Measurements from ENCODE around the gene ABCA7.

ABCA7 gene

GRCh38 chr19:1003283-1003682, 36.6 kb upstream of the ABCA7 start:
- Histone ChIP-seq H3K27me3 (ENCODE audit: control insufficient read depth, insufficient read depth, low read length) (peaks cover 7% of the 10 kb centered on the region), H3K27ac (ENCODE audit: low read length) (no peak overlapping the region), H3K36me3 (ENCODE audit: control insufficient read depth, insufficient read depth, low read length) (no peaks in the 10 kb centered on the region), H3K4me3 (ENCODE audit: low read length) (no peak overlapping the region), H3K9me3 (ENCODE audit: control insufficient read depth, insufficient read depth, low read length) (no peaks in the 10 kb centered on the region), H3K4me1 (ENCODE audit: control insufficient read depth, insufficient read depth, low read length) (no peaks in the 10 kb centered on the region; the same call in 1 of the 2 replicates)
- no CpG with 5 or more reads among the region's 37 CpGs for WGBS (ENCODE audit: insufficient coverage, insufficient read length)
- DNase-seq (ENCODE audit: low read depth, low spot score) = no peak

GRCh38 chr19:1004204-1004802, 35.6 kb upstream of the ABCA7 start:
- Histone ChIP-seq H3K9me3 (ENCODE audit: control insufficient read depth, insufficient read depth, low read length) (no peaks in the 10 kb centered on the region), H3K4me3 (ENCODE audit: low read length) (no peak overlapping the region), H3K36me3 (ENCODE audit: control insufficient read depth, insufficient read depth, low read length) (no peaks in the 10 kb centered on the region; the same call in 1 of the 2 replicates), H3K27me3 (ENCODE audit: control insufficient read depth, insufficient read depth, low read length) (peaks cover 7% of the 10 kb centered on the region), H3K27ac (ENCODE audit: low read length) (no peak overlapping the region), H3K4me1 (ENCODE audit: control insufficient read depth, insufficient read depth, low read length) (no peaks in the 10 kb centered on the region; the same call in 1 of the 2 replicates)
- no peak for DNase-seq (ENCODE audit: low read depth, low spot score)
- WGBS (ENCODE audit: insufficient coverage, insufficient read length) = no CpG with 5 or more reads among the region's 32 CpGs

- no peak for DNase-seq (ENCODE audit: low read depth, low spot score)
- no peak overlapping the region for H3K27ac ChIP-seq (ENCODE audit: low read length)
- WGBS (ENCODE audit: insufficient coverage, insufficient read length) = no CpG with 5 or more reads among the region's 70 CpGs
- H3K4me3 ChIP-seq (ENCODE audit: low read length) = no peak overlapping the region
- peaks cover 7% of the 10 kb centered on the region for H3K27me3 ChIP-seq (ENCODE audit: control insufficient read depth, insufficient read depth, low read length)
- H3K9me3 ChIP-seq (ENCODE audit: control insufficient read depth, insufficient read depth, low read length) = no peaks in the 10 kb centered on the region
- H3K36me3 ChIP-seq (ENCODE audit: control insufficient read depth, insufficient read depth, low read length) = peaks cover 1% of the 10 kb centered on the region
- no peaks in the 10 kb centered on the region; the same call in 1 of the 2 replicates for H3K4me1 ChIP-seq (ENCODE audit: control insufficient read depth, insufficient read depth, low read length)
Measured at GRCh38 chr19:1004803-1005664, 34.9 kb upstream of the ABCA7 start.

DNA sequence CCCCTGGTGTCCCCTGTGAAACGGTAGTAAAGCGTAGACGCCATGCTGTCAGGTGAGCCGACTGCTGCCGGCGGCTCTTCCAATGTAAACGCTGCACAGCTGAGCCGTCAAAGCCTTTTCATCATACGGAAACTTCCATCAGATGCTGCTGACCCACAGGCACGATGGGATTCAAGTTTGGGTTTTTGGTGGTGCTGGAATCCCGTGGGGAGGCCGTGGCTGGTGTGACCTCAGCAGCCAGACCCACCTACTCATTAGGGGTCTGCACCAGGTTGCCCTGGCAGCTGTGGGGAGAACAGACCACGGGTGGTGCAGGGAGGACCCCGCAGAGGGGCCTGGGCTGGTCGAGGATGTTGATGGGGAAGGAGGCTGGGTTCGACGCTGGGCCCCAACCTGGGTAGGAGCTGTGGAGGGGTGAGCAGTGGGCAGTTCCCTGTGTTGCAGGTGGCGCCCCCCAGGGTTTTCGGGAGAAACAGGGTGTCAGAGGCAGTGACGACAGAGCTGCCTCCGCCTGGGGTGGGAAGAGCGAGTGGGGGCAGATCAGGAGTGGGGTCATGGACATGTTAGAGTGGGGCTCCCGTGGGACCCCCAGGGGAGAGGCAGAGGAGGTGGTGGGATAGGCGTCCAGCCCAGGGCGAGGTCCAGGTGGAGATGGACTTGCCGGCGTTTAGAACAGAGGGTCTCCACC, 33.1 kb upstream of the ABCA7 start:
- no peak for DNase-seq (ENCODE audit: low read depth, low spot score)
- H3K9me3 ChIP-seq (ENCODE audit: control insufficient read depth, insufficient read depth, low read length) = no peaks in the 10 kb centered on the region
- no peak overlapping the region for H3K4me3 ChIP-seq (ENCODE audit: low read length)
- H3K4me1 ChIP-seq (ENCODE audit: control insufficient read depth, insufficient read depth, low read length) = no peaks in the 10 kb centered on the region; the same call in 1 of the 2 replicates
- H3K36me3 ChIP-seq (ENCODE audit: control insufficient read depth, insufficient read depth, low read length) = peaks cover 16% of the 10 kb centered on the region
- WGBS (ENCODE audit: insufficient coverage, insufficient read length) = no CpG with 5 or more reads among the region's 27 CpGs
- no peaks in the 10 kb centered on the region for H3K27me3 ChIP-seq (ENCODE audit: control insufficient read depth, insufficient read depth, low read length)
- H3K27ac ChIP-seq (ENCODE audit: low read length) = no peak overlapping the region

GRCh38 chr19:1007399-1008251, 32.3 kb upstream of the ABCA7 start:
- no peaks in the 10 kb centered on the region for H3K9me3 ChIP-seq (ENCODE audit: control insufficient read depth, insufficient read depth, low read length)
- no peak for DNase-seq (ENCODE audit: low read depth, low spot score)
- H3K36me3 ChIP-seq (ENCODE audit: control insufficient read depth, insufficient read depth, low read length) = peaks cover 20% of the 10 kb centered on the region
- no peak overlapping the region for H3K4me3 ChIP-seq (ENCODE audit: low read length)
- no peaks in the 10 kb centered on the region for H3K27me3 ChIP-seq (ENCODE audit: control insufficient read depth, insufficient read depth, low read length)
- WGBS (ENCODE audit: insufficient coverage, insufficient read length) = no CpG with 5 or more reads among the region's 73 CpGs
- no peak overlapping the region for H3K27ac ChIP-seq (ENCODE audit: low read length)
- no peaks in the 10 kb centered on the region; the same call in 1 of the 2 replicates for H3K4me1 ChIP-seq (ENCODE audit: control insufficient read depth, insufficient read depth, low read length)

DNA sequence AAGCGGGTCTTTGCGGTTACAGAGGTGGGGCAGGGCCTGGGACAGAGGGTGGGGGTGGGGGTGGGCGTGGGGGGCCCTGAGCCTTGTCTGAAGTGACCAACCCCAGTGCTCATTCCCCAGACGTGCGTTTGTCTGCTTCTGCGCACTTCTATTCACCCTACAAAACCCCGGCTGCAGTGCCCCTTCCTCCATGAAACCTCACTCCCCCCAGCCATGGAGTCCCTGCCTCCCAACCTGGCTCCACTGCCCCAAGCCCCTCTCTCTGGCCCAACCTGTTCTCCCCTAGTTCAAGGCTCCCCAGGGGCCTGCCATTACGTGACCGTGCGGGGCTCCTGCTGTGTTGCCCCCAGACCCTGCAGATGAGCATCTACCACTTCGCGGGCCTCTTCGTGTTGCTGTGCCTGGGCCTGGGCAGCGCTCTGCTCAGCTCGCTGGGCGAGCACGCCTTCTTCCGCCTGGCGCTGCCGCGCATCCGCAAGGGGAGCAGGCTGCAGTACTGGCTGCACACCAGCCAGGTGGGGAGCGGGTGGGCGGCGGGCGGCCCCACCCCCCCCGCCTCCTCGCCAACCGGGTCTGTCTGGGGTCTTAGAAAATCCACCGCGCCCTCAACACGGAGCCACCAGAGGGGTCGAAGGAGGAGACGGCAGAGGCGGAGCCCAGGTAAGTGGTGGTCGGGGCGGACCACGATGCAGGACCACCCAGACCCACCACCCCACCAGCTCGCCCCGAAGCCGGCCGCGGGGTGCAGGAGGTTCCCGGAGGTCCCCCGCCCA, 31.5 kb upstream of the ABCA7 start:
- no peaks in the 10 kb centered on the region for H3K9me3 ChIP-seq (ENCODE audit: control insufficient read depth, insufficient read depth, low read length)
- no CpG with 5 or more reads among the region's 45 CpGs for WGBS (ENCODE audit: insufficient coverage, insufficient read length)
- H3K4me3 ChIP-seq (ENCODE audit: low read length) = no peak overlapping the region
- H3K36me3 ChIP-seq (ENCODE audit: control insufficient read depth, insufficient read depth, low read length) = peaks cover 28% of the 10 kb centered on the region
- H3K4me1 ChIP-seq (ENCODE audit: control insufficient read depth, insufficient read depth, low read length) = no peaks in the 10 kb centered on the region; the same call in 1 of the 2 replicates
- DNase-seq (ENCODE audit: low read depth, low spot score) = no peak
- no peaks in the 10 kb centered on the region for H3K27me3 ChIP-seq (ENCODE audit: control insufficient read depth, insufficient read depth, low read length)
- no peak overlapping the region for H3K27ac ChIP-seq (ENCODE audit: low read length)

DNA sequence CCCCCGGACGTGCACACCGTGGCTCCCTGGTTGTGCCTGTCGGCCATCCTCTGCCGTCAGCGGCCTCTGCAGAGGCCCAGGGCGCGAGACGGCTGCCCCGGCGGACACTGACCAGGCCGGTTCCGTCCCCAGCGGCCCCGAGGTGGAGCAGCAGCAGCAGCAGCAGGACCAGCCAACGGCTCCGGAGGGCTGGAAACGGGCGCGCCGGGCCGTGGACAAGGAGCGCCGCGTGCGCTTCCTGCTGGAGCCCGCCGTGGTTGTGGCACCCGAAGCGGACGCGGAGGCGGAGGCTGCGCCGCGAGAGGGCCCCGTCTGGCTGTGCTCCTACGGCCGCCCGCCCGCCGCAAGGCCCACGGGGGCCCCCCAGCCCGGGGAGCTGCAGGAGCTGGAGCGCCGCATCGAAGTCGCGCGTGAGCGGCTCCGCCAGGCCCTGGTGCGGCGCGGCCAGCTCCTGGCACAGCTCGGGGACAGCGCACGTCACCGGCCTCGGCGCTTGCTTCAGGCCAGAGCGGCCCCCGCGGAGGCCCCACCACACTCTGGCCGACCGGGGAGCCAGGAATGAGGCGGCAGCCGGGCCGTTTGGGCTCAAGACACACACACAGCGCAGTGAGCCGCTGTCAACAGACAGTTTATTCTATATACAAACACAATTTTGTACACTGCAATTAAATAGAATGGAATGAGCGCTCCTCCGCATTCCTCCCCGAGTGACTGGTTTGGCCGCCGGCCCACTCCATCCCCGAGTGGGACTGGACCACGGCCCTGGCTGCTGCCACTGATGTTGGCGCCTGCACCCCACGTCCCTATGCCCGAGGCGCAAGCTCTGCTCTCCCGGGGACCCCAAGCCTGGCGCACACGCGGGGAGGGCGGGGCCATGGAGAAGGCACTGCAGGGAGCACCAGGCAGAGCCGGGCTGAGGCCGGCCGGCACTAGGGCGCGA, 30.6 kb upstream of the ABCA7 start:
- Histone ChIP-seq H3K9me3 (ENCODE audit: control insufficient read depth, insufficient read depth, low read length) (no peaks in the 10 kb centered on the region), H3K4me3 (ENCODE audit: low read length) (no peak overlapping the region), H3K4me1 (ENCODE audit: control insufficient read depth, insufficient read depth, low read length) (no peaks in the 10 kb centered on the region; the same call in 1 of the 2 replicates), H3K36me3 (ENCODE audit: control insufficient read depth, insufficient read depth, low read length) (peaks cover 35% of the 10 kb centered on the region), H3K27me3 (ENCODE audit: control insufficient read depth, insufficient read depth, low read length) (no peaks in the 10 kb centered on the region), H3K27ac (ENCODE audit: low read length) (no peak overlapping the region)
- no CpG with 5 or more reads among the region's 92 CpGs for WGBS (ENCODE audit: insufficient coverage, insufficient read length)
- DNase-seq (ENCODE audit: low read depth, low spot score) = no peak

GRCh38 chr19:1009981-1010538, 29.8 kb upstream of the ABCA7 start:
- H3K4me1 ChIP-seq (ENCODE audit: control insufficient read depth, insufficient read depth, low read length) = no peaks in the 10 kb centered on the region; the same call in 1 of the 2 replicates
- no CpG with 5 or more reads among the region's 29 CpGs for WGBS (ENCODE audit: insufficient coverage, insufficient read length)

More at GRCh38 chr19:1009981-1010538, 29.8 kb upstream of the ABCA7 start:
- no peaks in the 10 kb centered on the region for H3K9me3 ChIP-seq (ENCODE audit: control insufficient read depth, insufficient read depth, low read length)
- H3K4me3 ChIP-seq (ENCODE audit: low read length) = no peak overlapping the region
- no peaks in the 10 kb centered on the region for H3K27me3 ChIP-seq (ENCODE audit: control insufficient read depth, insufficient read depth, low read length)
- peaks cover 35% of the 10 kb centered on the region for H3K36me3 ChIP-seq (ENCODE audit: control insufficient read depth, insufficient read depth, low read length)
- H3K27ac ChIP-seq (ENCODE audit: low read length) = no peak overlapping the region
- DNase-seq (ENCODE audit: low read depth, low spot score) = no peak
